ENCODE measurements around the gene EML4. TPM values are rescaled to one million over a fixed set of nuclear protein-coding genes. Genes with fewer than 3 reads are reported as not detected.

The EML4 gene
- total RNA-seq, 4 donors from 2014 or later, result 23.3 to 52.4 (median 31.7) TPM

DNA sequence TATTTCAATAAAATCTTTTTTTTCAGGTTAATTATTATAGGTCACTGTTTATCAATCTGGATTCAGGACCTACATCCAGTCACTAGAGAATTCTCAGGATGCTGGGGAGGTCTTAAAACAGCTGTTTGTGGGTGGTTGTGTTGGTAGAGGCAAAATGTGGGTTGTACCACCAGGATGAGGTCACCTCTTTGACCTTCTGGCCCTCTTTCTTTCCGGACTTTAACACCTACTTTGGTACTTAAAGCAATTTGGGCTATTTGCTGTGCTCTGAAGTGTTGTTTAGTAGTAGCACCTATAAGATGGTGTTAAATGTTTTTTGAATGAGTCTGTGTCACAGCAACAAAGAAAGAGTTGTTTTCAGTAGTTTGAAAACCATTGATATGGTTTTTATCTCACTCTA lies 14.6 kb downstream of the EML4 start:
- TF ChIP-seq, protein P1, sequence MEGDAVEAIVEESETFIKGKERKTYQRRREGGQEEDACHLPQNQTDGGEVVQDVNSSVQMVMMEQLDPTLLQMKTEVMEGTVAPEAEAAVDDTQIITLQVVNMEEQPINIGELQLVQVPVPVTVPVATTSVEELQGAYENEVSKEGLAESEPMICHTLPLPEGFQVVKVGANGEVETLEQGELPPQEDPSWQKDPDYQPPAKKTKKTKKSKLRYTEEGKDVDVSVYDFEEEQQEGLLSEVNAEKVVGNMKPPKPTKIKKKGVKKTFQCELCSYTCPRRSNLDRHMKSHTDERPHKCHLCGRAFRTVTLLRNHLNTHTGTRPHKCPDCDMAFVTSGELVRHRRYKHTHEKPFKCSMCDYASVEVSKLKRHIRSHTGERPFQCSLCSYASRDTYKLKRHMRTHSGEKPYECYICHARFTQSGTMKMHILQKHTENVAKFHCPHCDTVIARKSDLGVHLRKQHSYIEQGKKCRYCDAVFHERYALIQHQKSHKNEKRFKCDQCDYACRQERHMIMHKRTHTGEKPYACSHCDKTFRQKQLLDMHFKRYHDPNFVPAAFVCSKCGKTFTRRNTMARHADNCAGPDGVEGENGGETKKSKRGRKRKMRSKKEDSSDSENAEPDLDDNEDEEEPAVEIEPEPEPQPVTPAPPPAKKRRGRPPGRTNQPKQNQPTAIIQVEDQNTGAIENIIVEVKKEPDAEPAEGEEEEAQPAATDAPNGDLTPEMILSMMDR (IDR thresholded peaks at IDR 0.05; ENCODE audit: low read depth), result no peak

GRCh38 chr2:42184346-42184745 lies 15.2 kb downstream of the EML4 start:
- TF ChIP-seq, protein P1 (IDR thresholded peaks at IDR 0.05; ENCODE audit: low read depth), result no peak

- TF ChIP-seq, protein P1 (IDR thresholded peaks at IDR 0.05; ENCODE audit: low read depth), result no peak
These were observed 16.2 kb downstream of the EML4 start for GRCh38 chr2:42185220-42185921.

DNA sequence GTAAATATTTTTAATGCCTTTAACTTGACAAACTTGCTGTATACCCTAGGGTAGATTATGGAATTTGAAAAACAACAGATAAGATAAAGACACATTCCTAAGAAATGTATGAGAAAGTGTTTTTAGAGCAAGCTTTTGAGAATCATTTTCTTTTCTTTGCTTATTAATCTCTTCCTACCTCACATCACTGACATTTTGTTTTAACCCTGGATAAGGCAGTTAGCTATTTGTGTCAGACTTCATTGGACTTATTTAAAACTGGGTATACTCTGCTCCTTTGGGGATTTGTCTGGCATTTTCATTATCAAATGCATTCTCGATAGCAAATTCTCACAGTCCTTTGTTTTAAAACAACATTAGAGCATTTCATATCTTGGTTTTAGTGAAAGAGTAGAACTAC lies 17.2 kb downstream of the EML4 start:
- TF ChIP-seq, protein P1 (IDR thresholded peaks at IDR 0.05; ENCODE audit: low read depth), result no peak

DNA sequence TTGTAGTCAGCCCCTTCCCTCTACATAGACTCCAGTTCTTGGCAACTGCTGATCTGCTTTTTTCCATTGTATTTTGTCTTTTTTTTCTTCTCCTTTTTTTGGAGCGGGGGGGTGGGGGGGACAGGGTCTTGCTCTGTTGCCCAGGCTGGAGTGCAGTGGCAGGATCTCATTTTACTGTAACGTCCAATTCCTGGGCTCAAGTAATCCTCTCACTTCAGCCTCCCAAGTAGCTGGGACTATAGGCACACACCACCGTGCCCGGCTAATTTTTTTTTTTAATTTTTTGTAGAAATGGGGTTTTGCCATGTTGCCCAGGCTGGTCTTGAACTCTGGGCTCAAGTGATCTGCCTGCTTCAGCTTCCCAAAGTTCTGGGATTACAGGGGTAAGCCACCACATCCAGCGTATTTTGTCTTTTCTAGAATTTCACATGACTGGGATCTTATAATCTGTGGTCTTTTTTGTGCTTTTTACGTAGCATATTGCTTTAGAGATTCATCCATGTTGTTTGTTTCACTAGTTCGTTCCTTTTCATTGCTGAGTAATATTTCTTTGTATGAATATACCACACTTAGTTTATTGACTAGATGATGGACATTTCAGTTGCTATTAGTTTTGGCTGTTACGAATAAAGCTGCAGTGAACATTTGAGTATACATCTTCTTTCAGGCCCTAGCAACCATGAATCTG lies 17.9 kb downstream of the EML4 start:
- TF ChIP-seq, protein P1 (IDR thresholded peaks at IDR 0.05; ENCODE audit: low read depth), result no peak

GRCh38 chr2:42187886-42188285 lies 18.7 kb downstream of the EML4 start:
- TF ChIP-seq, protein P1 (IDR thresholded peaks at IDR 0.05; ENCODE audit: low read depth), result no peak

DNA sequence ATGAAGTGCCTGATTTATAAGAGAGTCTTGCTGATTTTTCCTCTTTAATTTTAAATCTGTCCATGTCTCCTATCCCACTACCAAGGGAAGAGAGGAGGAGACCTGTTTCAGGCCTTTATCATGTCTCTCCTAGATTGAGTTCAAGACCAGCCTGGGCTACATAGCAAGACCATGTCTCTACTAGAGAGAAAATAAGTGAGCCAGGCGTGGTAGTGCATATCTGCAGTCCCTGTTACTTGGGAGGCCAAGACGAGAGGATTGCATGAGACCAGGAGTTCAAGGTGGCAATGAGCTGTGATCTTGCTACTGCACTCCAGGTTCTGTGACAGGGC lies 20.0 kb downstream of the EML4 start:
- TF ChIP-seq, protein P1 (IDR thresholded peaks at IDR 0.05; ENCODE audit: low read depth), result no peak
